Measurements from ENCODE around the gene CACNA1B. TPM values are rescaled to one million over a fixed set of nuclear protein-coding genes. Genes with fewer than 3 reads are reported as not detected.
A peak's percentile ranks its signal among the peaks of the same experiment; 100 is the strongest.
"Not testable (repeated sequence)": the region's sequence is repeated elsewhere in the genome, so short reads cannot be mapped to it uniquely, and the experiment has no call there.

Gene CACNA1B
- total and polyA plus RNA-seq, 2 of the 4 experiments (the other 2 are of a cell fraction): 0.02 TPM; not detected in 1

- H3K4me1 ChIP-seq (ENCODE audit: control insufficient read depth, insufficient read depth, low read length); H2BK5ac ChIP-seq (ENCODE audit: low read depth, low read length, poor library complexity, severe bottlenecking); H2BK15ac ChIP-seq (ENCODE audit: low read depth, low read length); H2BK120ac ChIP-seq (ENCODE audit: low read depth, low read length); H3K56ac ChIP-seq (ENCODE audit: extremely low read depth, insufficient read depth, low read length); H3K27me3 ChIP-seq (ENCODE audit: control insufficient read depth, insufficient read depth, low read length); H4K91ac ChIP-seq (ENCODE audit: insufficient read depth, low read depth, low read length); H3K27ac ChIP-seq (ENCODE audit: insufficient read depth, low read length); H3K23ac ChIP-seq (ENCODE audit: low read depth, low read length); dilution Hi-C loops (cut with HindIII; ENCODE audit: low sequenced_read_pairs, unreplicated experiment); BruUV-seq (replicated peaks); H4K20me1 ChIP-seq (ENCODE audit: insufficient read depth, low read length); H3K9ac ChIP-seq (ENCODE audit: low read depth, low read length); H4K8ac ChIP-seq (ENCODE audit: low read depth in 2 of 2, low read length in 2 of 2); H2BK20ac ChIP-seq (ENCODE audit: low read depth, low read length); H3K4me2 ChIP-seq (ENCODE audit: low read depth, low read length); H3K36me3 ChIP-seq (ENCODE audit: control insufficient read depth, insufficient read depth, low read length); H4K5ac ChIP-seq (ENCODE audit: low read depth, low read length); ATAC-seq (ENCODE audit: low read depth); H3K79me1 ChIP-seq (ENCODE audit: low read depth in 1 of 2, low read length in 2 of 2); H3K4me3 ChIP-seq (ENCODE audit: insufficient read depth, low read depth, low read length); H3K9me3 ChIP-seq (ENCODE audit: control insufficient read depth, insufficient read depth, low read length); H2AK5ac ChIP-seq (ENCODE audit: low read depth, low read length); H3K14ac ChIP-seq (replicated peaks; ENCODE audit: low read depth, low read length); DNase-seq; in situ Hi-C loops (cut with MboI; ENCODE audit: low sequenced_read_pairs); H3K18ac ChIP-seq (ENCODE audit: low read depth, low read length); CTCF ChIA-PET; H2AFZ ChIP-seq (replicated peaks; ENCODE audit: low read length, poor library complexity); H3K9me1 ChIP-seq (ENCODE audit: insufficient read depth, low read length); intact Hi-C loops (cut with micrococcal nuclease); H2AK9ac ChIP-seq (replicated peaks; ENCODE audit: low read depth, low read length, poor library complexity); POLR2A ChIA-PET (ENCODE audit: unreplicated experiment); H3K4ac ChIP-seq (ENCODE audit: low read depth, low read length): not testable (repeated sequence)
- 73% methylated on average over 5 of the region's 15 CpGs; no CpG with 5 or more reads in 1 of the 2 experiments for WGBS, 2 experiments (ENCODE audit: extremely low coverage in 2 of 2, insufficient read length in 1 of 2)
Observed at GRCh38 chr9:138140980-138141379, 263.4 kb downstream of the CACNA1B start.

- H2BK120ac ChIP-seq (ENCODE audit: low read depth, low read length); H2AFZ ChIP-seq (replicated peaks; ENCODE audit: low read length, poor library complexity); H3K18ac ChIP-seq (ENCODE audit: low read depth, low read length); H3K36me3 ChIP-seq (ENCODE audit: control insufficient read depth, insufficient read depth, low read length); H3K9me1 ChIP-seq (ENCODE audit: insufficient read depth, low read length); H2BK15ac ChIP-seq (ENCODE audit: low read depth, low read length); H2AK5ac ChIP-seq (ENCODE audit: low read depth, low read length); intact Hi-C loops (cut with micrococcal nuclease); H3K56ac ChIP-seq (ENCODE audit: extremely low read depth, insufficient read depth, low read length); H3K79me1 ChIP-seq (ENCODE audit: low read depth in 1 of 2, low read length in 2 of 2); CTCF ChIA-PET; H3K9ac ChIP-seq (ENCODE audit: low read depth, low read length); H4K91ac ChIP-seq (ENCODE audit: insufficient read depth, low read depth, low read length); DNase-seq; H4K8ac ChIP-seq (ENCODE audit: low read depth in 2 of 2, low read length in 2 of 2); dilution Hi-C loops (cut with HindIII; ENCODE audit: low sequenced_read_pairs, unreplicated experiment); H3K9me3 ChIP-seq (ENCODE audit: control insufficient read depth, insufficient read depth, low read length); POLR2A ChIA-PET (ENCODE audit: unreplicated experiment); H3K4me1 ChIP-seq (ENCODE audit: control insufficient read depth, insufficient read depth, low read length); H2AK9ac ChIP-seq (replicated peaks; ENCODE audit: low read depth, low read length, poor library complexity); H3K4ac ChIP-seq (ENCODE audit: low read depth, low read length); H3K27me3 ChIP-seq (ENCODE audit: control insufficient read depth, insufficient read depth, low read length); H3K27ac ChIP-seq (ENCODE audit: insufficient read depth, low read length); H4K20me1 ChIP-seq (ENCODE audit: insufficient read depth, low read length); H3K4me2 ChIP-seq (ENCODE audit: low read depth, low read length); H4K5ac ChIP-seq (ENCODE audit: low read depth, low read length); H3K4me3 ChIP-seq (ENCODE audit: insufficient read depth, low read depth, low read length); in situ Hi-C loops (cut with MboI; ENCODE audit: low sequenced_read_pairs); ATAC-seq (ENCODE audit: low read depth); H2BK20ac ChIP-seq (ENCODE audit: low read depth, low read length); BruUV-seq (replicated peaks); H3K14ac ChIP-seq (replicated peaks; ENCODE audit: low read depth, low read length); H3K23ac ChIP-seq (ENCODE audit: low read depth, low read length): not testable (repeated sequence)
- peak overlapping the region; percentile 45 for H2BK5ac ChIP-seq (ENCODE audit: low read depth, low read length, poor library complexity, severe bottlenecking)
- 33% methylated on average over 1 of the region's 11 CpGs; no CpG with 5 or more reads in 1 of the 2 experiments for WGBS, 2 experiments (ENCODE audit: extremely low coverage in 2 of 2, insufficient read length in 1 of 2)
Observed at GRCh38 chr9:138142528-138143244, 265.1 kb downstream of the CACNA1B start.

Data from IMR-90 (cell line).